Loucy (cell line): ENCODE data around the gene UTP3.

ENCODE experiments used
- H2AFZ ChIP-seq: fragments of 200-600 bp; sonication (generic); 2 replicates; pipeline ENCODE4 v1.6.0; 2016; ENCODE audit warnings: antibody characterized with exemption, mild to moderate bottlenecking, low read length, moderate library complexity
- H3F3A ChIP-seq: fragments of 200-600 bp; 2 replicates; pipeline ENCODE4 v1.6.0; 2016; ENCODE audit warnings: antibody characterized with exemption, low read depth, mild to moderate bottlenecking
- H3K27me3 ChIP-seq: fragments of 200-600 bp; sonication (generic); 2 replicates; pipeline ENCODE4 v1.6.1; 2014; ENCODE audit warnings: low read length, mild to moderate bottlenecking; ENCODE audit not compliant: insufficient read depth, poor library complexity, severe bottlenecking
- H3K36me3 ChIP-seq: fragments of 200-600 bp; sonication (generic); 2 replicates; pipeline ENCODE4 v1.6.1; 2016; ENCODE audit warnings: low read length; ENCODE audit not compliant: insufficient read depth
- H3K4me1 ChIP-seq: fragments of 200-600 bp; sonication (generic); 2 replicates; pipeline ENCODE4 v1.5.1; 2014; ENCODE audit warnings: low read length, mild to moderate bottlenecking; ENCODE audit not compliant: insufficient read depth, poor library complexity, severe bottlenecking
- H3K4me2 ChIP-seq: fragments of 200-600 bp; sonication (generic); 2 replicates; pipeline ENCODE4 v1.6.0; 2014; ENCODE audit warnings: antibody characterized with exemption, low read length, low read depth, mild to moderate bottlenecking; ENCODE audit not compliant: poor library complexity, severe bottlenecking
- H3K4me3 ChIP-seq: fragments of 200-600 bp; sonication (generic); 2 replicates; pipeline ENCODE4 v1.5.1; 2014; ENCODE audit warnings: low read length, mild to moderate bottlenecking, mixed read lengths; ENCODE audit not compliant: poor library complexity, severe bottlenecking
- H3K79me2 ChIP-seq: fragments of 200-600 bp; sonication (generic); 2 replicates; pipeline ENCODE4 v1.6.1; 2014; ENCODE audit warnings: low read length; ENCODE audit not compliant: insufficient read depth
- H3K9ac ChIP-seq: fragments of 200-600 bp; sonication (generic); 2 replicates; pipeline ENCODE4 v1.6.0; 2014; ENCODE audit warnings: mild to moderate bottlenecking, low read depth, low read length, moderate library complexity; ENCODE audit not compliant: poor library complexity, severe bottlenecking
- H3K9me2 ChIP-seq: fragments of 200-600 bp; sonication (generic); replicated peaks from 2 replicates; pipeline ENCODE4 v1.6.1; 2016; ENCODE audit warnings: low read depth, low read length, mixed read lengths
- H3K9me3 ChIP-seq: fragments of 200-600 bp; sonication (generic); 2 replicates; pipeline ENCODE4 v1.6.1; 2014; ENCODE audit warnings: mild to moderate bottlenecking, antibody characterized with exemption, low read length, low read depth; ENCODE audit not compliant: insufficient read depth
- H4K20me1 ChIP-seq: fragments of 200-600 bp; sonication (generic); 2 replicates; pipeline ENCODE4 v1.6.0; 2014; ENCODE audit warnings: antibody characterized with exemption, low read length, mild to moderate bottlenecking; ENCODE audit not compliant: insufficient read depth, poor library complexity, severe bottlenecking
- EZH2phosphoT487 ChIP-seq: fragments of 200-600 bp; IDR thresholded peaks from 2 replicates; pipeline ENCODE4 v1.6.1; 2018; ENCODE audit warnings: antibody characterized with exemption, mild to moderate bottlenecking, moderate library complexity, borderline replicate concordance
- TF ChIP-seq, protein P1 (sequence below): fragments of 200-600 bp; sonication (generic); conservative IDR thresholded peaks from 2 replicates; pipeline ENCODE4 v1.5.1; 2014; ENCODE audit warnings: mild to moderate bottlenecking, antibody characterized with exemption, low read length

Gene UTP3

GRCh38 chr4:70711599-70711998, 23.3 kb downstream of the UTP3 start:
- TF ChIP-seq, protein P1, sequence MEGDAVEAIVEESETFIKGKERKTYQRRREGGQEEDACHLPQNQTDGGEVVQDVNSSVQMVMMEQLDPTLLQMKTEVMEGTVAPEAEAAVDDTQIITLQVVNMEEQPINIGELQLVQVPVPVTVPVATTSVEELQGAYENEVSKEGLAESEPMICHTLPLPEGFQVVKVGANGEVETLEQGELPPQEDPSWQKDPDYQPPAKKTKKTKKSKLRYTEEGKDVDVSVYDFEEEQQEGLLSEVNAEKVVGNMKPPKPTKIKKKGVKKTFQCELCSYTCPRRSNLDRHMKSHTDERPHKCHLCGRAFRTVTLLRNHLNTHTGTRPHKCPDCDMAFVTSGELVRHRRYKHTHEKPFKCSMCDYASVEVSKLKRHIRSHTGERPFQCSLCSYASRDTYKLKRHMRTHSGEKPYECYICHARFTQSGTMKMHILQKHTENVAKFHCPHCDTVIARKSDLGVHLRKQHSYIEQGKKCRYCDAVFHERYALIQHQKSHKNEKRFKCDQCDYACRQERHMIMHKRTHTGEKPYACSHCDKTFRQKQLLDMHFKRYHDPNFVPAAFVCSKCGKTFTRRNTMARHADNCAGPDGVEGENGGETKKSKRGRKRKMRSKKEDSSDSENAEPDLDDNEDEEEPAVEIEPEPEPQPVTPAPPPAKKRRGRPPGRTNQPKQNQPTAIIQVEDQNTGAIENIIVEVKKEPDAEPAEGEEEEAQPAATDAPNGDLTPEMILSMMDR: no peak
- TF ChIP-seq EZH2phosphoT487: no peak
- H3K36me3 ChIP-seq: no peaks in the 10 kb centered on the region
- H3K79me2 ChIP-seq: peaks cover 92% of the 10 kb centered on the region
- H3K9ac ChIP-seq: no peak overlapping the region
- peaks cover 10% of the 10 kb centered on the region for H4K20me1 ChIP-seq
- H3K4me2 ChIP-seq: peak overlapping the region; percentile 56
- peaks cover 57% of the 10 kb centered on the region for H3K4me1 ChIP-seq
- no peaks in the 10 kb centered on the region for H3K9me2 ChIP-seq
- H3K4me3 ChIP-seq: peak overlapping the region; percentile 7
- H2AFZ ChIP-seq: no peak overlapping the region
- H3F3A ChIP-seq: 0 out of 2 replicates have a peak, but pooled peaks cover 3% of the 10 kb centered on the region
- no peaks in the 10 kb centered on the region for H3K9me3 ChIP-seq
- no peaks in the 10 kb centered on the region for H3K27me3 ChIP-seq

- peak overlapping the region; percentile 56 for H3K4me2 ChIP-seq
- 0 out of 2 replicates have a peak, but pooled peaks cover 3% of the 10 kb centered on the region for H3F3A ChIP-seq
- H3K9ac ChIP-seq: no peak overlapping the region
- H3K4me3 ChIP-seq: peak overlapping the region; percentile 7
- H3K79me2 ChIP-seq: peaks cover 92% of the 10 kb centered on the region
- H3K9me3 ChIP-seq: no peaks in the 10 kb centered on the region
- H4K20me1 ChIP-seq: peaks cover 10% of the 10 kb centered on the region
- no peak for TF ChIP-seq EZH2phosphoT487
- TF ChIP-seq, protein P1: no peak
- no peak overlapping the region for H2AFZ ChIP-seq
- no peaks in the 10 kb centered on the region for H3K27me3 ChIP-seq
- peaks cover 51% of the 10 kb centered on the region for H3K4me1 ChIP-seq
- H3K9me2 ChIP-seq: no peaks in the 10 kb centered on the region
- H3K36me3 ChIP-seq: no peaks in the 10 kb centered on the region
Observed at GRCh38 chr4:70712150-70712549, 23.8 kb downstream of the UTP3 start.

DNA sequence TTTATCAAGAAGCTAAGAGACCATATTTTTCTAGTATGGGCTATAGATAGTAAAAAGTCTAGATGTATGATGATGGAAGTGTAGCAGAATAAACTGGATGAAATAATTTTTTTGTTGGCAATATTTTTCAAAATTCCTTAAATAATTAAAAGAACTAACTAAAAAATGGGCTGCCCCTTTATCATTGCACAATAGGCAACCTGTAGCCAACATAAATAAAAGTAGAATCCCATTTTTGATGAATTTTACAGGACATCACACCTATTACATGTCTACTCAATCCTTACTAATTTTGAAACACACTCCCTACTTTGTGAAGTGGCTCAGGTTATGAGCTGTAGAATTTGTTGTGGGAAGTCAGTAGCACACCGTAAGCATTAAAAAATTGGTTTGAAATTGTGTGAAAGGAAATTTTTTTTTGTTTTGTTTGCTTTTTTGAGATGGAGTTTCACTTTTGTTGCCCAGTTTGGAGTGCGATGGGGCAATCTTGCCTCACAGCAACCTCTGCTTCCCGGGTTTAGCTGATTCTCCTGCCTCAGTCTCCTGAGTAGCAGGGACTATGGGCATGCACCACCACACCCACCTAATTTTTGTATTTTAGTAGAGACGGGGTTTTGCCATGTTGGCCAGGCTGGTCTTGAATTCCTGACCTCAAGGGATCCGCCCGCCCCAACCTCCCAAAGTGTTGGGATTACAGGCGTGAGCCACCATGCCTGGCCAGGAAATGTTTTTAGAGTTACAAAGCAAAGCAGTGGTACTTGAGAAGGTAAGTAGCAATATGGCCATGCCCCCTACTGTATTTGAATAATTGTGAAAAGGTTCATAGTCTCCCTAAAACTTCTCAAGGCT, 24.5 kb downstream of the UTP3 start:
- Histone ChIP-seq H3K36me3 (no peaks in the 10 kb centered on the region), H3K79me2 (peaks cover 91% of the 10 kb centered on the region), H3K4me2 (peak overlapping the region; percentile 56), H3K9ac (no peak overlapping the region), H2AFZ (no peak overlapping the region), H3K9me2 (no peaks in the 10 kb centered on the region), H3K9me3 (no peaks in the 10 kb centered on the region), H3F3A (0 out of 2 replicates have a peak, but pooled peaks cover 3% of the 10 kb centered on the region), H3K4me3 (no peak overlapping the region), H3K27me3 (no peaks in the 10 kb centered on the region), H4K20me1 (peaks cover 10% of the 10 kb centered on the region), H3K4me1 (peaks cover 47% of the 10 kb centered on the region)
- TF ChIP-seq, protein P1: no peak
- no peak for TF ChIP-seq EZH2phosphoT487
